ENCODE results near the gene NR2F2. TPM values are rescaled to one million over a fixed set of nuclear protein-coding genes. Genes with fewer than 3 reads are reported as not detected.

NR2F2 gene
- total RNA-seq, 1 experiment from 2014 or later: 140 TPM

DNA sequence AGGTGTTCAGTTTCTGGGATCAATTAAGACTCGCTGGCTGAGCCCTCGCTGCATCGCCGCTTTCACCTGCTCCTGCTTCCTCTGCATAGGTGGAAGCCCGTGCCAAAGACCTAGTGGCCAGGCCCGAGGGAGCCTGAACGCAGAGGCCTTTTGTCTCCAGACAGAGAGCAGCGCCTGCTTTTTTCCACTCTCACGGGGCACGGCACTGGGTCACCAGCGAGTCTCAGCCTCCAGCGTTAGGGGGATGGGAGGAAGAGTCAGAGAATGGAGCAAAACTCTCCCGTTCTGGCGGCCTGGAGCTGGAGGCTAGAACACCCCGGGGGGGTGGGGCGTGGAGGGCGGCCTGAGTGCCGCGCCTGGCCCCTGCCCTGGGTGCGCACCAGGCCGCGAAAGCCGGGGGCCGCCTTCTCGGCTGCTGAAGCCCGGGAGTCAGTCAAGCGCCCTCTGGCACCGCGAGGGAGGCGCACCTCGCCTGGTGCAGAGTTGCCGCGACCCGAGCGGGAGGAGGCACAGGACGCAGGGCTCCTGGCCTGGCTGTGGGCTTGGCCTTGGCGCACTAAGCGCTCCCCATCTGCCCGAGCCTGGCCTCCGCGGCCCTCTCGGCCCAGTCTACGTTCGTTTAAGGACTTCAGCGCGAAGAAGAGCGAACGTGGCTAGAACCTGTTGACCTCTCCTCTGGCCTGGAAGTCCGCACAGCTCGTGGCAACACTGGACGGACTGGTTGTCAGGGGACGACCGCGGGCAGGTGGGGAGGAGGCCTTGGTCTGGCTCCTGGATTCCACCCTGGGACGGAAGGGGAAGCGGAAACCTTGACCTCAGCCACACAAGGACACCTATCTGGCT lies 21.5 kb downstream of the NR2F2 start:
- H3K27me3 ChIP-seq (replicated peaks; ENCODE audit: control insufficient read depth, insufficient read depth, low read length): no peaks in the 10 kb centered on the region
- intact Hi-C loops (cut with micrococcal nuclease; ENCODE audit: unreplicated experiment): no loop called here
- Mint-ChIP-seq H3K36me3 (ENCODE audit: insufficient read depth, unreplicated experiment) (peaks cover 73% of the 10 kb centered on the region), H3K27ac (ENCODE audit: unreplicated experiment) (no peak overlapping the region), H3K4me3 (ENCODE audit: unreplicated experiment) (no peak overlapping the region), H3K9me3 (ENCODE audit: unreplicated experiment) (no peaks in the 10 kb centered on the region), H3K27me3 (ENCODE audit: insufficient read depth, unreplicated experiment) (no peaks in the 10 kb centered on the region), H3K4me1 (ENCODE audit: low read depth, unreplicated experiment) (peaks cover 12% of the 10 kb centered on the region)
- no peaks in the 10 kb centered on the region for H3K36me3 ChIP-seq (ENCODE audit: control insufficient read depth, insufficient read depth, low read length)
- no peak for DNase-seq
- no peaks in the 10 kb centered on the region for H3K9me3 ChIP-seq
- BruUV-seq (replicated peaks): no TSS peak
- CTCF ChIA-PET: no interaction called here
- H3K4me3 ChIP-seq (ENCODE audit: low read depth, low read length): no peak overlapping the region
- POLR2A ChIA-PET: no interaction called here
- TF ChIP-seq, protein P1, sequence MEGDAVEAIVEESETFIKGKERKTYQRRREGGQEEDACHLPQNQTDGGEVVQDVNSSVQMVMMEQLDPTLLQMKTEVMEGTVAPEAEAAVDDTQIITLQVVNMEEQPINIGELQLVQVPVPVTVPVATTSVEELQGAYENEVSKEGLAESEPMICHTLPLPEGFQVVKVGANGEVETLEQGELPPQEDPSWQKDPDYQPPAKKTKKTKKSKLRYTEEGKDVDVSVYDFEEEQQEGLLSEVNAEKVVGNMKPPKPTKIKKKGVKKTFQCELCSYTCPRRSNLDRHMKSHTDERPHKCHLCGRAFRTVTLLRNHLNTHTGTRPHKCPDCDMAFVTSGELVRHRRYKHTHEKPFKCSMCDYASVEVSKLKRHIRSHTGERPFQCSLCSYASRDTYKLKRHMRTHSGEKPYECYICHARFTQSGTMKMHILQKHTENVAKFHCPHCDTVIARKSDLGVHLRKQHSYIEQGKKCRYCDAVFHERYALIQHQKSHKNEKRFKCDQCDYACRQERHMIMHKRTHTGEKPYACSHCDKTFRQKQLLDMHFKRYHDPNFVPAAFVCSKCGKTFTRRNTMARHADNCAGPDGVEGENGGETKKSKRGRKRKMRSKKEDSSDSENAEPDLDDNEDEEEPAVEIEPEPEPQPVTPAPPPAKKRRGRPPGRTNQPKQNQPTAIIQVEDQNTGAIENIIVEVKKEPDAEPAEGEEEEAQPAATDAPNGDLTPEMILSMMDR (IDR thresholded peaks at IDR 0.05; ENCODE audit: insufficient read depth in 1 of 2, low read depth in 1 of 2, low read length in 1 of 2, severe bottlenecking in 1 of 2, unreplicated experiment in 1 of 2): no peak
- no peaks in the 10 kb centered on the region; the same call in 1 of the 2 replicates for H3K4me1 ChIP-seq

DNA sequence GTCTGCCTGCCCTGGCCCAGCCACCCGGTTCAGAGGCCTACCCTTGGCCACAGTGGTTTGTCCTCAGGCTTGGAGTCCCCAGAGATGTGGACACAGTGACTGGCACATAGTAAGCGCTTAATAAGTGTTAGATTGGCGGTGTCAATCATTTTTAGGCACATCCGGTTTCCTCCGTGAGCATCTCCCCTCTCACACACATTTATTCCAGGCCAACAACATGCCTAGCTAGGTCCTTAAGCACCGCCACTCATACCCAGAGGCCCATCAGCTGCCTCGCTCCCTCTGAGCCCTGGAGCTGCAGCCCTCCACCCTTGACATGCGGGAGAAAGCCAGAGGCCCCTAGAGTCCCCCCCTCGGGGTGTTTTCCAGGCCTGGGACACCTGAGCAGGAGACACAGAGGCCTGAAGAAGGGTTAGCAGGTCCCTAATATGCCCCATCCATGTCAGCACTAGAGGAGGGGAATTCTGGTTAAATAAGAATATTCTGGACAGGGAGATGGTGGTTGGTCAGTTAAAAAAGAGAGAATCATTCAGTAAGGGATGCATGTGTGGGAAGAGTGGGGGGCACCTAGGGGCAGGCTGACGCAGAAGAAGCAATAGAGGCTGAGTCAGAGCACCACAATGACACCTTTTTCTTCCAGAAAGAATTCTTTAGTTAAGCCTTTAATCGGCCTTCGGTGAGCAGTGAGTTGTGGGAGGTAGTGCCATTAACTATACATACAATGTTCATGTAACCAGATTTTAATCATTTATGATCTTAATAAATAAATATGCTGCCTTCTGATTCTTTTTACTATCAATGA lies 22.3 kb downstream of the NR2F2 start:
- no peak for DNase-seq
- H3K4me3 ChIP-seq (ENCODE audit: low read depth, low read length): no peak overlapping the region
- TF ChIP-seq, protein P1 (IDR thresholded peaks at IDR 0.05; ENCODE audit: insufficient read depth in 1 of 2, low read depth in 1 of 2, low read length in 1 of 2, severe bottlenecking in 1 of 2, unreplicated experiment in 1 of 2): no peak
- Mint-ChIP-seq H3K4me3 (ENCODE audit: unreplicated experiment) (no peak overlapping the region), H3K27me3 (ENCODE audit: insufficient read depth, unreplicated experiment) (no peaks in the 10 kb centered on the region), H3K4me1 (ENCODE audit: low read depth, unreplicated experiment) (peaks cover 18% of the 10 kb centered on the region), H3K27ac (ENCODE audit: unreplicated experiment) (no peak overlapping the region), H3K9me3 (ENCODE audit: unreplicated experiment) (no peaks in the 10 kb centered on the region), H3K36me3 (ENCODE audit: insufficient read depth, unreplicated experiment) (peaks cover 73% of the 10 kb centered on the region)
- H3K27me3 ChIP-seq (replicated peaks; ENCODE audit: control insufficient read depth, insufficient read depth, low read length): no peaks in the 10 kb centered on the region
- no TSS peak for BruUV-seq (replicated peaks)
- intact Hi-C loops (cut with micrococcal nuclease; ENCODE audit: unreplicated experiment): no loop called here
- H3K4me1 ChIP-seq: no peaks in the 10 kb centered on the region; the same call in 1 of the 2 replicates
- H3K36me3 ChIP-seq (ENCODE audit: control insufficient read depth, insufficient read depth, low read length): no peaks in the 10 kb centered on the region
- no peaks in the 10 kb centered on the region for H3K9me3 ChIP-seq
- POLR2A ChIA-PET: no interaction called here
- CTCF ChIA-PET: no interaction called here

DNA sequence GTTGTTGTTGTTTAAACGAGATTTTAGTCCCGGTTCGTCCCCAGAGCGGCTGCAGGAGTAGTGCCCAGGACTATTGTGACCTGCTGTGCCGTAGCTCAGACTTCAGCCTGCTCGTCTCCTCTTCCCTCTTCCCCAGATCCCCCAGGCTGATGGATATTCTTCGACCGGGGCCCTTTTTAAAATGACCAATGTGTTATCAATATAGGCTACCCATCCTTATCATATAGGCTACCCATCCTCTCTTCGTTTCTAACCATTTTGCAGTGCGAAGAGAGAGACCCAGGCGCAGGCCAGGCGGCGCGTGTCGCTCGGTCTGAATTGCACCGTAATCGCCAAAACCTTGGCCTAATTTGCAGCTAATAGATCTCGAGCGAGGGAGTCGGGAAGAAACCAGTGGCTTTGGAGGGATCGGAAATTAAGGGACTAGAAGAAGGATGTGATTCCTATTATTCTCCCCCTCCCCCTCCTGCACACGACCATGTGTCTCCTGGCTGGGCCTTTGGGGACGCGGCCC lies 23.0 kb downstream of the NR2F2 start:
- H3K4me3 Mint-ChIP-seq (ENCODE audit: unreplicated experiment): no peak overlapping the region
- Histone ChIP-seq H3K9me3 (no peaks in the 10 kb centered on the region), H3K4me3 (ENCODE audit: low read depth, low read length) (no peak overlapping the region), H3K36me3 (ENCODE audit: control insufficient read depth, insufficient read depth, low read length) (no peaks in the 10 kb centered on the region), H3K27me3 (replicated peaks; ENCODE audit: control insufficient read depth, insufficient read depth, low read length) (no peaks in the 10 kb centered on the region), H3K4me1 (no peaks in the 10 kb centered on the region; the same call in 1 of the 2 replicates)
- TF ChIP-seq, protein P1 (IDR thresholded peaks at IDR 0.05; ENCODE audit: insufficient read depth in 1 of 2, low read depth in 1 of 2, low read length in 1 of 2, severe bottlenecking in 1 of 2, unreplicated experiment in 1 of 2): no peak
- no peaks in the 10 kb centered on the region for H3K27me3 Mint-ChIP-seq (ENCODE audit: insufficient read depth, unreplicated experiment)
- ChIA-PET POLR2A (no interaction called here), CTCF (no interaction called here)
- no peak for DNase-seq
- H3K36me3 Mint-ChIP-seq (ENCODE audit: insufficient read depth, unreplicated experiment): peaks cover 72% of the 10 kb centered on the region
- no peak overlapping the region for H3K27ac Mint-ChIP-seq (ENCODE audit: unreplicated experiment)
- peaks cover 17% of the 10 kb centered on the region for H3K4me1 Mint-ChIP-seq (ENCODE audit: low read depth, unreplicated experiment)
- H3K9me3 Mint-ChIP-seq (ENCODE audit: unreplicated experiment): no peaks in the 10 kb centered on the region
- BruUV-seq (replicated peaks): no TSS peak
- intact Hi-C loops (cut with micrococcal nuclease; ENCODE audit: unreplicated experiment): no loop called here

Measured in Caco-2 (cell line).